ENCODE measurements around the gene NMD3. TPM values are rescaled to one million over a fixed set of nuclear protein-coding genes. Genes with fewer than 3 reads are reported as not detected.

NMD3 gene
- total RNA-seq, 4 donors from 2014 or later, result 27.3 to 42.8 (median 37.4) TPM

- no peak for TF ChIP-seq CTCF (IDR thresholded peaks at IDR 0.05 in 4 of 5, conservative IDR thresholded peaks at IDR 0.05 in 1 of 5)
- no peak for TF ChIP-seq POLR2A (IDR thresholded peaks at IDR 0.05)
- ATAC-seq (no peak), DNase-seq (no peak)
- Histone ChIP-seq H3K4me3 (no peak overlapping the region), H3K27me3 (no peaks in the 10 kb centered on the region), H3K4me1 (no peaks in the 10 kb centered on the region), H3K27ac (no peak overlapping the region), H3K9me3 (no peaks in the 10 kb centered on the region), H3K36me3 (no peaks in the 10 kb centered on the region)
- in situ Hi-C loops (cut with MboI; ENCODE audit: low sequenced_read_pairs in 4 of 4) (no loop called here), intact Hi-C loops (cut with DNase I; ENCODE audit: low total_unique reads) (no loop called here)
Observed at GRCh38 chr3:161289174-161289573, 68.1 kb downstream of the NMD3 start.

GRCh38 chr3:161291191-161291901, 70.2 kb downstream of the NMD3 start:
- Histone ChIP-seq H3K36me3 (no peaks in the 10 kb centered on the region), H3K9me3 (no peaks in the 10 kb centered on the region), H3K27me3 (no peaks in the 10 kb centered on the region), H3K27ac (no peak overlapping the region), H3K4me3 (no peak overlapping the region), H3K4me1 (no peaks in the 10 kb centered on the region)
- in situ Hi-C loops (cut with MboI; ENCODE audit: low sequenced_read_pairs in 4 of 4), result no loop called here
- intact Hi-C loops (cut with DNase I; ENCODE audit: low total_unique reads), result no loop called here
- DNase-seq (no peak), ATAC-seq (no peak)
- TF ChIP-seq POLR2A (IDR thresholded peaks at IDR 0.05), result no peak
- TF ChIP-seq CTCF (IDR thresholded peaks at IDR 0.05 in 4 of 5, conservative IDR thresholded peaks at IDR 0.05 in 1 of 5), result no peak

GRCh38 chr3:161293381-161293780, 72.3 kb downstream of the NMD3 start:
- Histone ChIP-seq H3K9me3 (no peaks in the 10 kb centered on the region), H3K27ac (no peak overlapping the region), H3K4me3 (no peak overlapping the region), H3K27me3 (no peaks in the 10 kb centered on the region), H3K4me1 (no peaks in the 10 kb centered on the region), H3K36me3 (no peaks in the 10 kb centered on the region)
- ATAC-seq (no peak), DNase-seq (no peak)
- in situ Hi-C loops (cut with MboI; ENCODE audit: low sequenced_read_pairs in 4 of 4), result no loop called here
- TF ChIP-seq CTCF (IDR thresholded peaks at IDR 0.05 in 4 of 5, conservative IDR thresholded peaks at IDR 0.05 in 1 of 5) (no peak), POLR2A (IDR thresholded peaks at IDR 0.05) (no peak)
- intact Hi-C loops (cut with DNase I; ENCODE audit: low total_unique reads), result no loop called here

- H3K36me3 ChIP-seq, result no peaks in the 10 kb centered on the region
- ATAC-seq (no peak), DNase-seq (no peak)
- H3K9me3 ChIP-seq, result no peaks in the 10 kb centered on the region
- no peaks in the 10 kb centered on the region for H3K4me1 ChIP-seq
- TF ChIP-seq POLR2A (IDR thresholded peaks at IDR 0.05) (no peak), CTCF (IDR thresholded peaks at IDR 0.05 in 4 of 5, conservative IDR thresholded peaks at IDR 0.05 in 1 of 5) (no peak)
- no peak overlapping the region for H3K4me3 ChIP-seq
- intact Hi-C loops (cut with DNase I; ENCODE audit: low total_unique reads), result no loop called here
- H3K27me3 ChIP-seq, result no peaks in the 10 kb centered on the region
- H3K27ac ChIP-seq, result no peak overlapping the region
- in situ Hi-C loops (cut with MboI; ENCODE audit: low sequenced_read_pairs in 4 of 4), result no loop called here
Observed at GRCh38 chr3:161295325-161295724, 74.2 kb downstream of the NMD3 start.

- H3K36me3 ChIP-seq, result no peaks in the 10 kb centered on the region
- H3K27me3 ChIP-seq, result no peaks in the 10 kb centered on the region
- H3K9me3 ChIP-seq, result no peaks in the 10 kb centered on the region
- TF ChIP-seq POLR2A (IDR thresholded peaks at IDR 0.05) (no peak), CTCF (IDR thresholded peaks at IDR 0.05 in 4 of 5, conservative IDR thresholded peaks at IDR 0.05 in 1 of 5) (no peak)
- no peak overlapping the region for H3K4me3 ChIP-seq
- in situ Hi-C loops (cut with MboI; ENCODE audit: low sequenced_read_pairs in 4 of 4), result no loop called here
- no peak for DNase-seq
- ATAC-seq, result no peak
- H3K27ac ChIP-seq, result no peak overlapping the region
- intact Hi-C loops (cut with DNase I; ENCODE audit: low total_unique reads), result no loop called here
- no peaks in the 10 kb centered on the region for H3K4me1 ChIP-seq
Observed at GRCh38 chr3:161296814-161297213, 75.7 kb downstream of the NMD3 start.

Data from gastrocnemius medialis (tissue), 4 donors.